IMR-90 (cell line): Measurements from ENCODE around the gene U2AF1. TPM values are rescaled to one million over a fixed set of nuclear protein-coding genes. Genes with fewer than 3 reads are reported as not detected.
"Not testable (repeated sequence)": the region's sequence is repeated elsewhere in the genome, so short reads cannot be mapped to it uniquely, and the experiment has no call there.

Experiments
- ATAC-seq: fragments of 200-7000 bp; cut with Tn5 transposase; 2 replicates; pipeline ENCODE4 v1.9.1; 2020; ENCODE audit warnings: low read depth, mild to moderate bottlenecking, moderate library complexity
- BruUV-seq: library from RNA; stranded (reverse); fragments of 400-500 nt; replicated peaks from 2 replicates; lab custom pipeline; 2021; lab: Mats Ljungman, UMichigan
- CTCF ChIA-PET: fragments of 300-600 bp; formaldehyde crosslinking; extraction: SDS; loops from one replicate; lab custom pipeline; 2021; ENCODE audit warnings: antibody characterized with exemption; lab: Yijun Ruan, JAX
- POLR2A ChIA-PET: fragments of 300-600 bp; sonication (Branson Sonifier 250); formaldehyde crosslinking; loops from one replicate; lab custom pipeline; 2022; ENCODE audit warnings: antibody characterized with exemption; ENCODE audit not compliant: unreplicated experiment; lab: Charles Lee
- DNase-seq: peaks from one replicate; pipeline ENCODE4 v3.0.0; 2013
- H2AFZ ChIP-seq: replicated peaks from 2 replicates; pipeline ENCODE3; 2013; ENCODE audit warnings: low read length, mild to moderate bottlenecking; ENCODE audit not compliant: poor library complexity
- H2AK5ac ChIP-seq: 2 replicates; pipeline ENCODE4 v1.6.1; 2013; ENCODE audit warnings: low read depth, low read length, inconsistent platforms
- H2AK9ac ChIP-seq: replicated peaks from 2 replicates; pipeline ENCODE3; 2013; ENCODE audit warnings: mild to moderate bottlenecking, low read depth, low read length, moderate library complexity; ENCODE audit not compliant: poor library complexity
- H2BK120ac ChIP-seq: 2 replicates; pipeline ENCODE4 v1.6.1; 2013; ENCODE audit warnings: low read depth, low read length, inconsistent platforms
- H2BK15ac ChIP-seq: 3 replicates; pipeline ENCODE4 v1.6.1; 2013; ENCODE audit warnings: low read depth, low read length, inconsistent platforms
- H2BK20ac ChIP-seq: 2 replicates; pipeline ENCODE4 v1.6.1; 2013; ENCODE audit warnings: low read depth, mild to moderate bottlenecking, inconsistent platforms, low read length, moderate library complexity
- H2BK5ac ChIP-seq: 2 replicates; pipeline ENCODE4 v1.6.1; 2013; ENCODE audit warnings: mild to moderate bottlenecking, low read depth, low read length, inconsistent platforms; ENCODE audit not compliant: poor library complexity, severe bottlenecking
- H3K14ac ChIP-seq: replicated peaks from 2 replicates; pipeline ENCODE4 v1.6.1; 2013; ENCODE audit warnings: low read depth, low read length, inconsistent platforms
- H3K18ac ChIP-seq: 2 replicates; pipeline ENCODE4 v1.6.1; 2013; ENCODE audit warnings: low read depth, low read length, control low read depth
- H3K23ac ChIP-seq: 2 replicates; pipeline ENCODE4 v1.6.1; 2013; ENCODE audit warnings: low read depth, low read length, inconsistent platforms
- H3K27ac ChIP-seq: 2 replicates; pipeline ENCODE4 v1.5.1; 2013; ENCODE audit warnings: mild to moderate bottlenecking, control low read depth, low read length; ENCODE audit not compliant: insufficient read depth
- H3K27me3 ChIP-seq: 2 replicates; pipeline ENCODE4 v1.6.1; 2013; ENCODE audit warnings: low read length; ENCODE audit not compliant: control insufficient read depth, insufficient read depth
- H3K36me3 ChIP-seq: 2 replicates; pipeline ENCODE4 v1.6.1; 2013; ENCODE audit warnings: low read length, mixed read lengths; ENCODE audit not compliant: control insufficient read depth, insufficient read depth
- H3K4ac ChIP-seq: 2 replicates; pipeline ENCODE4 v1.6.1; 2013; ENCODE audit warnings: low read depth, low read length, inconsistent platforms
- H3K4me1 ChIP-seq: 2 replicates; pipeline ENCODE4 v1.6.1; 2013; ENCODE audit warnings: low read length, mixed read lengths; ENCODE audit not compliant: control insufficient read depth, insufficient read depth
- H3K4me2 ChIP-seq: 2 replicates; pipeline ENCODE4 v1.6.1; 2013; ENCODE audit warnings: low read depth, mild to moderate bottlenecking, control low read depth, low read length, moderate library complexity
- H3K4me3 ChIP-seq: 2 replicates; pipeline ENCODE4 v1.5.1; 2013; ENCODE audit warnings: low read depth, mild to moderate bottlenecking, control low read depth, low read length, moderate library complexity; ENCODE audit not compliant: insufficient read depth
- H3K56ac ChIP-seq: 2 replicates; pipeline ENCODE4 v1.6.1; 2013; ENCODE audit warnings: low read length, inconsistent platforms; ENCODE audit not compliant: insufficient read depth; ENCODE audit errors: extremely low read depth
- H3K79me1 ChIP-seq, 2 experiments: 2 replicates each; pipeline ENCODE4 v1.6.1; 2013; ENCODE audit warnings: low read length in 2 of 2, inconsistent platforms in 1 of 2, low read depth in 1 of 2
- H3K9ac ChIP-seq: 2 replicates; pipeline ENCODE4 v1.6.1; 2013; ENCODE audit warnings: low read depth, low read length, control low read depth
- H3K9me1 ChIP-seq: 2 replicates; pipeline ENCODE4 v1.6.1; 2013; ENCODE audit warnings: low read length, inconsistent platforms; ENCODE audit not compliant: insufficient read depth
- H3K9me3 ChIP-seq: 2 replicates; pipeline ENCODE4 v1.6.1; 2013; ENCODE audit warnings: low read length; ENCODE audit not compliant: control insufficient read depth, insufficient read depth
- H4K20me1 ChIP-seq: 2 replicates; pipeline ENCODE4 v1.6.1; 2013; ENCODE audit warnings: low read length, inconsistent platforms; ENCODE audit not compliant: insufficient read depth
- H4K5ac ChIP-seq: 2 replicates; pipeline ENCODE4 v1.6.1; 2013; ENCODE audit warnings: mild to moderate bottlenecking, low read depth, low read length, control low read depth
- H4K8ac ChIP-seq, 2 experiments: 2 replicates each; pipeline ENCODE4 v1.6.1; 2013; ENCODE audit warnings: low read depth in 2 of 2, low read length in 2 of 2, control low read depth in 1 of 2, inconsistent platforms in 1 of 2
- H4K91ac ChIP-seq: 2 replicates; pipeline ENCODE4 v1.6.1; 2013; ENCODE audit warnings: low read depth, low read length, inconsistent platforms; ENCODE audit not compliant: insufficient read depth
- WGBS, 2 experiments: methylation state at CpG; one replicate each; pipeline versions ENCODE4 v1.1.5 to v1.1.7; 2013; ENCODE audit warnings: missing lambda C conversion rate in 2 of 2; ENCODE audit not compliant: insufficient read length in 1 of 2; ENCODE audit errors: extremely low coverage in 2 of 2; 5-methylcytosine and 5-hydroxymethylcytosine counted together
- dilution Hi-C: fragments of 300-500 bp; cut with HindIII; formaldehyde crosslinking; loops from one replicate; pipeline ENCODE4 v1.14.3; 2018; ENCODE audit warnings: low sequenced_read_pairs; ENCODE audit not compliant: unreplicated experiment
- in situ Hi-C: fragments of 300-500 bp; cut with MboI; formaldehyde crosslinking; loops from 3 replicates; pipeline ENCODE4 v1.14.3; 2019; ENCODE audit warnings: low sequenced_read_pairs, inconsistent platforms, mixed read lengths
- intact Hi-C: fragments of 100-400 bp; cut with micrococcal nuclease; formaldehyde crosslinking; loops from 2 replicates; pipeline ENCODE4 v1.10.0; 2022
- polyA plus RNA-seq, 3 experiments: library from polyadenylated mRNA; depleted of rRNA; stranded (reverse); fragments of >200 nt; gene quantifications; 2 replicates each; pipeline ENCODE4 v1.2.3, GENCODE V29; 2012; ENCODE audit warnings: low replicate concordance in 1 of 3
- total RNA-seq: library from RNA; depleted of rRNA; stranded (reverse); fragments of >200 nt; gene quantifications from 2 replicates; pipeline ENCODE4 v1.2.3, GENCODE V29; 2012

The U2AF1 gene
- total and polyA plus RNA-seq, 2 of the 4 experiments (the other 2 are of a cell fraction) = 6.5 to 8.5 TPM

- in situ Hi-C loops, H3K27ac ChIP-seq, H2AK9ac ChIP-seq, H3K27me3 ChIP-seq, H3K36me3 ChIP-seq, H3K4ac ChIP-seq, H3K9ac ChIP-seq, DNase-seq, CTCF ChIA-PET, ATAC-seq, H3K23ac ChIP-seq, H3K4me1 ChIP-seq, H2AK5ac ChIP-seq, H2BK5ac ChIP-seq, H2BK15ac ChIP-seq, H2BK120ac ChIP-seq, H3K4me2 ChIP-seq, H2AFZ ChIP-seq, POLR2A ChIA-PET, H3K9me3 ChIP-seq, dilution Hi-C loops, intact Hi-C loops, H4K91ac ChIP-seq, H3K14ac ChIP-seq, H2BK20ac ChIP-seq, H4K8ac ChIP-seq, H4K20me1 ChIP-seq, H3K9me1 ChIP-seq, H4K5ac ChIP-seq, H3K56ac ChIP-seq, H3K4me3 ChIP-seq, H3K79me1 ChIP-seq, H3K18ac ChIP-seq, BruUV-seq: not testable (repeated sequence)
- no CpG with 5 or more reads among the region's 14 CpGs for WGBS, 2 experiments
These were observed 62.8 kb downstream of the U2AF1 start for GRCh38 chr21:43044547-43044946.

GRCh38 chr21:43043291-43043690 lies 64.1 kb downstream of the U2AF1 start:
- H3K36me3 ChIP-seq, H4K20me1 ChIP-seq, H2BK15ac ChIP-seq, H2AFZ ChIP-seq, in situ Hi-C loops, CTCF ChIA-PET, H4K8ac ChIP-seq, dilution Hi-C loops, H2AK9ac ChIP-seq, H3K18ac ChIP-seq, H3K23ac ChIP-seq, ATAC-seq, H3K4me3 ChIP-seq, H3K9ac ChIP-seq, H3K79me1 ChIP-seq, H4K5ac ChIP-seq, H3K27me3 ChIP-seq, H3K4me1 ChIP-seq, DNase-seq, H2BK20ac ChIP-seq, H2BK120ac ChIP-seq, BruUV-seq, POLR2A ChIA-PET, H3K9me3 ChIP-seq, intact Hi-C loops, H3K56ac ChIP-seq, H2AK5ac ChIP-seq, H2BK5ac ChIP-seq, H3K27ac ChIP-seq, H3K9me1 ChIP-seq, H3K4me2 ChIP-seq, H4K91ac ChIP-seq, H3K4ac ChIP-seq, H3K14ac ChIP-seq: not testable (repeated sequence)
- 80% methylated on average over 1 of the region's 14 CpGs; no CpG with 5 or more reads in 1 of the 2 experiments for WGBS, 2 experiments
